ENCODE measurements around the gene ARID2. TPM values are rescaled to one million over a fixed set of nuclear protein-coding genes. Genes with fewer than 3 reads are reported as not detected.

ARID2 gene
- total RNA-seq, 2 donors from 2014 or later: 63.1 to 63.3 TPM

DNA sequence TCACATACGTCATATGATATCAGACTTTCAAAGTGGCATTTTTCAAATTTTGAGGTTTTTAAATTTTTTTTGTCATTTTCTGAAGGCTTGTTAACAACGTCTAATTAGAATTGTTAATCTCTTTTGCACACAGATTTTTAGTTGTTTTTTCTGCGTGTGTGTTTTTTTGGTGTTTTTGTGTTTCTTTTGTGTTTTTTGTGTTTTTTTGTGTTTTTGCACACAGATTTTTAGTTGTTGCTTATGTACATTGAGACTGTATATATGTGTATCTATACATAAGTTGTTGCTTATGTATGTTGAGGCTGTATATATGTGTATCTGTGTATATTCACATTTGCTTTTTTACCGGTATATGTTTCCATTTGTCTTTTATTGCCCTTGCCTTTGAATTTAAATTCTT is 30.8 kb downstream of the ARID2 start:
- no peak overlapping the region for H3K27ac Mint-ChIP-seq
- ATAC-seq (no peak), DNase-seq (no peak)
- peaks cover 42% of the 10 kb centered on the region for H3K4me1 Mint-ChIP-seq
- H3K36me3 Mint-ChIP-seq (ENCODE audit: low read depth): peaks cover 3% of the 10 kb centered on the region
- H3K4me3 Mint-ChIP-seq: no peak overlapping the region
- H3K27me3 Mint-ChIP-seq: no peaks in the 10 kb centered on the region
- no peaks in the 10 kb centered on the region for H3K9me3 ChIP-seq (ENCODE audit: control insufficient read depth, low read length, poor library complexity, severe bottlenecking)

DNA sequence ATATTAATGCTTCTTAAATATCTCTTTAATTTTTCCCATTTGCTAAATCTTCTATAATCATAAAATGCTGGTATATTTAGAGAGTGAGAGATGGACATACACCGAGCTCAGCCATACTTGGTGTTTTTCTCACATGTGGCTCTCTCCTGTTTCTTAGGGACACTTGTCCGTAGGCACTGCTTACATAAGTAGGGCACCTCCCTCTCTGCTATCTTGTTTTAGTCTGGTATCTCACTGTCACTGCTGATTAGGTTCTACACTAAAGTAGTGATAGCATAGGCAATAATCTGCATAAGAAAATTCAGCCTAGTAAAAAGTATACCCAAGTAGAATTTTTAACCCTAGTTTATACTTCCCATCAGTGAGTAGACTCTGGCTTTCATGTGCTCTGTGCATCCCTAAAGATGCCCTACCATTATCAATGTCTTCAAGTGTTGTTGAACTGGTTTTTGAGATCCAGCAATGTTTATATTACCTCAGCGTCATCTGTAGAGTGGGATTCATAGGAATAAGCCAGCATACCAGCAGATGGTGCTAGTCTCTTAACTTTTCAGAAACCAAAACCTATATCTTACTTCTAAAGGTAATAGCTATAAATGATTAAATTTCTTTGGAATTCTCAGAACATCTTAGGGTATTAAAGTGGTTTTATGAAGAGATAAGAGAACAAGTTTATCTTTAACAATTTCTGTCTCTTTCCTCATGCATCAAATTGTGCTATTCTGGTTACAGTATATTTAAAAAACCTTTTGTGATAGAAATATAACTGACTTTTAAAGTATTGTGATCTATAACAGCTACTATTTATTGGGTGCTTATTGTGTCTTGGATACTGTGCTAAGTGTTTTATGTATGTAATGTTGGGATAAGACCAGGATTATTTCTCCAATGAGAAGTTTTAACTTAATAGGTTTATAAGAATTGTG is 32.9 kb downstream of the ARID2 start:
- DNase-seq: no peak
- peaks cover 39% of the 10 kb centered on the region for H3K4me1 Mint-ChIP-seq
- H3K36me3 Mint-ChIP-seq (ENCODE audit: low read depth): no peaks in the 10 kb centered on the region
- peak overlapping the region; percentile 32 for H3K27ac Mint-ChIP-seq
- ATAC-seq: no peak
- no peaks in the 10 kb centered on the region for H3K9me3 ChIP-seq (ENCODE audit: control insufficient read depth, low read length, poor library complexity, severe bottlenecking)
- H3K27me3 Mint-ChIP-seq: no peaks in the 10 kb centered on the region
- peak overlapping the region; percentile 15 for H3K4me3 Mint-ChIP-seq

DNA sequence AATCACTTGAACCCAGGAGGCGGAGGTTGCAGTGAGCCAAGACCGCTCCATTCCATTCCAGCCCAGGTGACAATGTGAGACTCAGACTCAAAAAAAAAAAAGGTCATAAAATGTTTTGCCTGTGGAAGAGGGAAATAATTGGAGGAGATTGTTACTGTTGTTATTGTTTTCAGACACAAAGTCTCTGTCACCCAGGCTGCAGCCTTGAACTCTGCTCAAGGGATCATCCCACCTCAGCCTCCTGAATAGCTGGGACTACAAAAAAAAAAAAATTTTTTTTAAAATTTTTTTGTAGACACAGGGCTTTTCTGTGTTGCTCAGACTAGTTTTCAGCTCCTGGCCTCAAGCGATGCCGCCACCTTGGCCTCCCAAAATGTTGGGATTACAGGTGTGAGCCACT is 33.9 kb downstream of the ARID2 start:
- Mint-ChIP-seq H3K4me1 (peaks cover 38% of the 10 kb centered on the region), H3K27ac (no peak overlapping the region), H3K27me3 (no peaks in the 10 kb centered on the region), H3K4me3 (no peak overlapping the region), H3K36me3 (ENCODE audit: low read depth) (no peaks in the 10 kb centered on the region)
- DNase-seq: no peak
- no peaks in the 10 kb centered on the region for H3K9me3 ChIP-seq (ENCODE audit: control insufficient read depth, low read length, poor library complexity, severe bottlenecking)
- no peak for ATAC-seq

DNA sequence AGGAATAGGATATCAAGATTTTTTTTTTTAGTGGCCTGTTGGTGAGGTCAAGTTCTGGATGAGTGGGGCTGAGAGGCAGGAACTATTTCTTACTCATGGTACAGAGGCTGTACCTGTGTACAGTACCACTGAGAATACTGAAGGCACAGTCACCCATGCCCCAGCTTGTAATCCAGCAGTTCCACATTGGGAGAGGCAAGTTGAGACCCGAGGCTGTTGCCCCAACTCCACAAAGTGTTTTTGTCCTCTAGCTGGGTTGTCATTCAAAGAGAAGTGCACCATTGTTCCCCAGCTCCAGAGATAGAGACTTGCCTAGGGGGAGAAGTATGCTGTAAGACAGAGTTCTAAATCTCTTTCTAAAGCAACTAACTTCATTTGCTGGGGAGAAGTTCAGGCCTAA is 38.7 kb downstream of the ARID2 start:
- H3K4me3 Mint-ChIP-seq: no peak overlapping the region
- H3K4me1 Mint-ChIP-seq: peaks cover 30% of the 10 kb centered on the region
- peaks cover 7% of the 10 kb centered on the region for H3K36me3 Mint-ChIP-seq (ENCODE audit: low read depth)
- no peak overlapping the region for H3K27ac Mint-ChIP-seq
- H3K9me3 ChIP-seq (ENCODE audit: control insufficient read depth, low read length, poor library complexity, severe bottlenecking): no peaks in the 10 kb centered on the region
- H3K27me3 Mint-ChIP-seq: no peaks in the 10 kb centered on the region
- DNase-seq (no peak), ATAC-seq (no peak)

DNA sequence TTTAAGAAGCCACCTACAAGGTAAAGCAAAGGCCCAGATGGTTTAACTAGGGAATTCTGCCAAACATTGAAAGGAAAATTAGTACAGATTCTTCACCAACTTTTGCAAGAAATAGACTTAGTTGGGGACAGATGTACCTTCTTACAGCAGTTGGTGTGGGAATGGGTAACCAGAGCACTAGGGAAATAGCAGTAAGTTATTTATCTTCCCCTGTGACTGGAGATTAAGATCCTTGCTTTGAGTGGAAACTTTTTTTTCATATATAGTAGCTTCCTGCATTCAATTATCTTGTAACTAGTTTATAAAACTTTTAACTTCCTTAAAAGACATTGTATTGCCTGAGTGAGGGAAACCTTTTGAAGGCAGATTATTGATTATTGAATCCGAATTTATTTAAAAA is 44.2 kb downstream of the ARID2 start:
- Mint-ChIP-seq H3K27ac (peak overlapping the region; percentile 78), H3K36me3 (ENCODE audit: low read depth) (peaks cover 6% of the 10 kb centered on the region), H3K4me1 (peaks cover 36% of the 10 kb centered on the region), H3K4me3 (no peak overlapping the region), H3K27me3 (no peaks in the 10 kb centered on the region)
- no peak for DNase-seq
- no peak for ATAC-seq
- H3K9me3 ChIP-seq (ENCODE audit: control insufficient read depth, low read length, poor library complexity, severe bottlenecking): no peaks in the 10 kb centered on the region

DNA sequence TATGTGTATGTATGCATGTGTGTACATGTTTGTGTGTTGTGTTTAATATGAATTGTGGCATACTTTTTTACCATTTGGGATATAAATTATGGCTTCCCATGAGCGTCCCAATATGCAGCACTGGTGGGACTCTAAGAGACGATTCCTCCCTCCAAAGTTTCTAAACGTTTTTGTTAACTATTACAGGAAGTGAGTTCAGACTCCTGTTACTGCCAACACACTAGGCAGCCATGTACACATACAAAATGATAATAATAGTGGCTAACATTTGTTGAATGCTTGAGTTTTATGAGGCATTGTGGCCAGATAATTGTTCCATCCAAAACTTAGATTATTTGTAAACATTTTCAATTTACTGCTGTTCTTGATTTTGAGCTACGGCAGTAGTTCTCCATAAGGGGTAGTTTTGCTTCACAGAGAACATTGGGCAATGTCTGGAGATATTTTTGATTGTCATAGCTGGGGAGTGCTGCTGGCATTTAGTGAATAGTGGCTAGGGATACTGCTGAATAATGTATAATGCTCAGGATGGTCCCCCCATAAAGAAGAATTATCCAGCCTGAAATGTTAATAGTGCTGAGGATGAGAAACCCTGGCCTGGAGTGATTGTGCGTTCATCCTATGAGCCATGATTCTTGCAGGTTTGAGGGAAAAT is 45.1 kb downstream of the ARID2 start:
- DNase-seq: no peak
- no peaks in the 10 kb centered on the region for H3K27me3 Mint-ChIP-seq
- no peak overlapping the region for H3K4me3 Mint-ChIP-seq
- no peaks in the 10 kb centered on the region for H3K9me3 ChIP-seq (ENCODE audit: control insufficient read depth, low read length, poor library complexity, severe bottlenecking)
- no peak for ATAC-seq
- H3K4me1 Mint-ChIP-seq: peaks cover 36% of the 10 kb centered on the region
- peak overlapping the region; percentile 37 for H3K27ac Mint-ChIP-seq
- H3K36me3 Mint-ChIP-seq (ENCODE audit: low read depth): peaks cover 5% of the 10 kb centered on the region

DNA sequence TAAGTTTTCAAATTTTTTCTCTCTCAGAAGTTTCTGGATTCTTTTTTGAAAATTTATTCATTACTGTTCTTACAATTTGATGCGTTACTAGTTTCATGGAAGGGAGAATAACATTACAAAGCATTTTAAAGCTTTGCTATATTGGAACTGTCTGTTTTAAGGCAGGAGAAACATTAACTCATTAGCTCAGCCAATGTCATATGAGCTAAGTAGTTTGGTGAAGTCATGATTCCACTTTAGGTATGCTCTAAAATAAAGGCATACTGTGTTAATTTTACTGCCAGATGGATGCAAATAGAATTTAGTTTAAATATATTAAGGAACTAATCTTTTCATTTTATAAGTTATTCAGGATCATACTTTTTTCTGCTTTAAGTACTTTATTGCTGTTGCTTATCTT is 46.0 kb downstream of the ARID2 start:
- Mint-ChIP-seq H3K27me3 (no peaks in the 10 kb centered on the region), H3K27ac (peak overlapping the region; percentile 37), H3K36me3 (ENCODE audit: low read depth) (peaks cover 4% of the 10 kb centered on the region), H3K4me3 (no peak overlapping the region), H3K4me1 (peaks cover 36% of the 10 kb centered on the region)
- no peak for ATAC-seq
- H3K9me3 ChIP-seq (ENCODE audit: control insufficient read depth, low read length, poor library complexity, severe bottlenecking): no peaks in the 10 kb centered on the region
- no peak for DNase-seq

DNA sequence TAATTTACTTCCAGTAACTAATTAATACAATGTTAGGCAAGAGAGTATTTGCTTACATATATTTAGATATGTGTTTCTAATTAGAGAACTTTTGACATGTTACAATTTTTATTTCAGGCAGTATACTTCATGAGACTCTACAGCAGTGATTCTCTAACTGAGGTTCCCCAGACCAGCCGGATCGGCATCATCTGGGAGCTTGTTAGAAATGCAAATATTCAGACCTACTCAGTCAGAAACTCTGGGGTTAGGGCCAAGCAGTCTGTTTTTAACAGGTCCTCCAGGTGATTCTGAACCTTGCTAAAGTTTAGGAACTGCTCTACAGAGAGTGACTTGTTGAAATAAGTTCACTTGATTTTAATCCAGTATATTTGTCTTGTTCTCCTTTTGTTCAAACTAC is 46.5 kb downstream of the ARID2 start:
- ATAC-seq: no peak
- Mint-ChIP-seq H3K4me3 (no peak overlapping the region), H3K27me3 (no peaks in the 10 kb centered on the region), H3K27ac (no peak overlapping the region), H3K4me1 (peaks cover 31% of the 10 kb centered on the region), H3K36me3 (ENCODE audit: low read depth) (peaks cover 2% of the 10 kb centered on the region)
- H3K9me3 ChIP-seq (ENCODE audit: control insufficient read depth, low read length, poor library complexity, severe bottlenecking): no peaks in the 10 kb centered on the region
- DNase-seq: no peak

DNA sequence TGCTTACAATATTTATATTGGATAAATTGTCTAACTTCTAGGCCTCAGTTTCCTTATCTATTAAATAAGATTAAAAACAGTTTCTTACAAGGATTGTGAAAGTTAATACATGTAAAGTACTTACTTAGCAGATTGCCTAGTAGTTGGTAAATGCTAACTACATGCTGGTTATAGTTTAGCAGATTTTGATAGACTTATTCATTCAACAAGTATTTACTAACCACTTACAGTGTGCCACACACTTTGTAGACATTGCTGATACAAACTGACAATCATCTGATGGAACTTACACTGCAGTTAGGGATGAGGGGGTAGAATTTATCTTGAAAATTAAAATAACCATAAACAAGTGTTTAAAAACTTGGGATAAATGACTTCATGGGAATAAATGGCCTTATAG is 50.4 kb downstream of the ARID2 start:
- Mint-ChIP-seq H3K27ac (no peak overlapping the region), H3K4me1 (peaks cover 7% of the 10 kb centered on the region), H3K36me3 (ENCODE audit: low read depth) (no peaks in the 10 kb centered on the region), H3K27me3 (no peaks in the 10 kb centered on the region), H3K4me3 (no peak overlapping the region)
- DNase-seq (no peak), ATAC-seq (no peak)
- H3K9me3 ChIP-seq (ENCODE audit: control insufficient read depth, low read length, poor library complexity, severe bottlenecking): no peaks in the 10 kb centered on the region

DNA sequence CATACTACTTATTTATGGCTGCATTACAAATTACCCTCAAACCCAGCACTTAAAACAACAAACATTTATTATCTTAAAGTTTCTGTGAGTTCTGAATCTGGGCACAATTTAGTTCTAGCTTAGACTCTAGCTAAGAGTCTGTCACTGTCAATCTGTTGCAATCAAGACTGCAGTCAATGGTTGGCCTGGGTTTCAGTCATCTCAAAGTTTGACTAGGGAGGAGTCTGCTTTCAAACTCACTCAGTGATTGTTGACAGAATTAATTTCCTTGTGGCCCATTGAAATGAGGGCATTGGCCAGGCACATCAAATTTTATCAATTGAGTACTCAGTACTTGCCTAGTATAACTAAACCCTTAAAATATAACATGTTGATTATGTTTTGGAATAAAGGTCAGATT is 51.6 kb downstream of the ARID2 start:
- H3K9me3 ChIP-seq (ENCODE audit: control insufficient read depth, low read length, poor library complexity, severe bottlenecking): no peaks in the 10 kb centered on the region
- H3K27me3 Mint-ChIP-seq: no peaks in the 10 kb centered on the region
- ATAC-seq (no peak), DNase-seq (no peak)
- H3K4me1 Mint-ChIP-seq: peaks cover 6% of the 10 kb centered on the region
- no peaks in the 10 kb centered on the region for H3K36me3 Mint-ChIP-seq (ENCODE audit: low read depth)
- H3K27ac Mint-ChIP-seq: no peak overlapping the region
- no peak overlapping the region for H3K4me3 Mint-ChIP-seq

DNA sequence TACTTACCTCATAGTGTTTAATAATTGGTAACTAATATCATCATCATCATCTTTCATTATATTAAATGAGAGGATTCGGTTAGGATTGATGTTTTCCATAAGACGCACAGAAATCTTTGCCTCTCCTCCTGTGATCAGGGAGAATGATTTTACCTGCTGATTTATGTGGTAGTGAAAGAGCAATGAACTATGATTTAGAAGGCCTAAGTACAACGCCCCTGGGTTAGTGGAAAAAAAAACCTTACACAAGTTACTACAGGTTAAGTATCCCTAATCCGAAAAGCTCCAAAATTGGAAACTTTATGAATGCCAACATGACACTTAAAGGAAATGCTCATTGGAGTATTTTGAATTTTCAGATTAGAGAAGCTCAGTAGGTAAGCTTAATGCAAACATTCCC is 55.8 kb downstream of the ARID2 start:
- H3K4me3 Mint-ChIP-seq: no peak overlapping the region
- H3K27ac Mint-ChIP-seq: no peak overlapping the region
- ATAC-seq (no peak), DNase-seq (no peak)
- no peaks in the 10 kb centered on the region for H3K36me3 Mint-ChIP-seq (ENCODE audit: low read depth)
- H3K27me3 Mint-ChIP-seq: no peaks in the 10 kb centered on the region
- no peaks in the 10 kb centered on the region for H3K9me3 ChIP-seq (ENCODE audit: control insufficient read depth, low read length, poor library complexity, severe bottlenecking)
- peaks cover 10% of the 10 kb centered on the region for H3K4me1 Mint-ChIP-seq

DNA sequence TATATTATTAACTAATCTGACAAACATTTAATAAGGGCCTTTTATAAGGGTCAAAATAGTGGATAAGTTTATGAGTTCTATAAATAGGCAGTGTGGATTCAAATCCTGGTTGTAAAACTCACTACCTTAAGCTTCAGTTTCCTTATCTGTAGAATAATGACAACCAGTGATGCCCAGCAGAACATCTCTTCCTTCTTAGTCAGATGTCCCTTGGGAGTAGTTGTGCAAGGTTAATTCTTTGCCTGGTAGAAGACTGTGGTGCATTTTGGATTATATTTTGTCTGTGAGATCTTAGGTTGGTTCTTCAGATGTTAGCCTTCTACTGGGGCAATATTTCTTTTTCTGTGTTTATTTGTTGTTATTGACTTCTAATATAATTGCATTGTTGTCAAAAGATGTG is 59.5 kb downstream of the ARID2 start:
- no peak for DNase-seq
- no peak overlapping the region for H3K4me3 Mint-ChIP-seq
- H3K36me3 Mint-ChIP-seq (ENCODE audit: low read depth): no peaks in the 10 kb centered on the region
- H3K27me3 Mint-ChIP-seq: no peaks in the 10 kb centered on the region
- peaks cover 22% of the 10 kb centered on the region for H3K4me1 Mint-ChIP-seq
- no peak overlapping the region for H3K27ac Mint-ChIP-seq
- no peaks in the 10 kb centered on the region for H3K9me3 ChIP-seq (ENCODE audit: control insufficient read depth, low read length, poor library complexity, severe bottlenecking)
- no peak for ATAC-seq

DNA sequence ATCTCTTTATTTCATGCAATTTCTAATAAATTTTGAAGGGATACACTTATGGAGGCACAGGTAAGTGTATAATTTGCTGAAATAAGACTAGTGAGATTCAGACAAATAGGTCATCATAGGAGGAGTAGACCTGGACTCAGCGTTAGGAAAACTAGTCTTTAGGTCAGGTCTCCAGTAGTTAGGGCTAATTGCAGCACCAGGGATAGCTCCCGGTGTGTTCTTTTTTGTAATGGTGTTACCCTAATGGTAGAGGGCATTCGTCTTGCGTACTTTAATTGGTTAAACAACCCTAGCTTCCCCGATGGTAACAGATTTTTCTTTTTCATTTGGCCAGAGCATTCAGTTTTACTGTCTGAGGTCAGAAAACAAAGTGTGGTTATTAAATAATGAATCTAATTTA is 64.9 kb downstream of the ARID2 start:
- DNase-seq (no peak), ATAC-seq (no peak)
- H3K9me3 ChIP-seq (ENCODE audit: control insufficient read depth, low read length, poor library complexity, severe bottlenecking): no peaks in the 10 kb centered on the region
- H3K4me3 Mint-ChIP-seq: no peak overlapping the region
- peaks cover 12% of the 10 kb centered on the region for H3K4me1 Mint-ChIP-seq
- no peaks in the 10 kb centered on the region for H3K27me3 Mint-ChIP-seq
- H3K36me3 Mint-ChIP-seq (ENCODE audit: low read depth): peaks cover 3% of the 10 kb centered on the region
- H3K27ac Mint-ChIP-seq: no peak overlapping the region

DNA sequence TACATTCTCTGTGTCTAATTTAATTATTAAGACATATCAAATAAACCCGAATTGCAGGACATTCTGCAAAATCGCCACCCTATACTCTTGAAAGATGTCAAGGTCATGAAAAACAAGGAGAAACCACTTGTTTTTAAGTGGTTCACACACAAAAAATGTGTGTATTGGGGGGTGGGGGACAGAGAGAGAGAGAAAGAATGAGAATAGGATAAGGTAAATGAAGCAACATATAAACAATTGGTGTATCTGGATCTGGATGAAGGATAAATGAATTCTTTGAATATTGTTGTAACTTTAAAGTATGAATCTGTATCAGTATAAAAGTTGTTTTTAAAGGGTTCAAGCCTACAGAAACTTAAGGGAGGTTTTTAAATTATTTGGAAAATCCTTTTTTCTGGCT is 72.1 kb downstream of the ARID2 start:
- no peak for ATAC-seq
- H3K27ac Mint-ChIP-seq: no peak overlapping the region

More for the DNA sequence above, 72.1 kb downstream of the ARID2 start:
- DNase-seq: no peak
- H3K4me3 Mint-ChIP-seq: no peak overlapping the region
- H3K36me3 Mint-ChIP-seq (ENCODE audit: low read depth): no peaks in the 10 kb centered on the region
- no peaks in the 10 kb centered on the region for H3K27me3 Mint-ChIP-seq
- H3K4me1 Mint-ChIP-seq: peaks cover 34% of the 10 kb centered on the region
- H3K9me3 ChIP-seq (ENCODE audit: control insufficient read depth, low read length, poor library complexity, severe bottlenecking): no peaks in the 10 kb centered on the region
